ENCODE measurements around the gene HSD17B12. TPM values are rescaled to one million over a fixed set of nuclear protein-coding genes. Genes with fewer than 3 reads are reported as not detected.

The HSD17B12 gene
- total RNA-seq, 1 donor from 2014 or later = 84.9 TPM

DNA sequence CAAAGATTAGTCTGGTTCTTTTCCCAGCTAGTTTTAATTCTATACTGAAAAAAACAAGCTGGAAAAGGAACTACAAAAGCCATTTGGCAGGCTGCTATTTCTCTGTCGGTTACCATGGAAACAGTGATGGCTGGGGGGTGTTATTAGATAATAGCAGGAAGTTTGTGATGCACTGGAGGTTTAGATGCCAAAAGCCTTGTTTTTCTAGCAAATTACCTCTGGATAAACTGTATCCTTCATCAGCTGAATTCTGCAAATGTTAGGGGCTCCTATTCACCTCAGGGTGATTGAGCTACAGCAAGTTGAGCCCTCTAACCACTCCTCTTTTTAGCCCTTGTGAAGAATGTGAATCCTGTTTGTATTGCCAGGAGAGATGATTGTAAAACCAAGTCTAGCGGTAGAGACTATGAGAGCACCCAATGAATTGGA is 225.3 kb downstream of the HSD17B12 start:
- no peak overlapping the region for H3K27ac Mint-ChIP-seq
- TF ChIP-seq, protein P1, sequence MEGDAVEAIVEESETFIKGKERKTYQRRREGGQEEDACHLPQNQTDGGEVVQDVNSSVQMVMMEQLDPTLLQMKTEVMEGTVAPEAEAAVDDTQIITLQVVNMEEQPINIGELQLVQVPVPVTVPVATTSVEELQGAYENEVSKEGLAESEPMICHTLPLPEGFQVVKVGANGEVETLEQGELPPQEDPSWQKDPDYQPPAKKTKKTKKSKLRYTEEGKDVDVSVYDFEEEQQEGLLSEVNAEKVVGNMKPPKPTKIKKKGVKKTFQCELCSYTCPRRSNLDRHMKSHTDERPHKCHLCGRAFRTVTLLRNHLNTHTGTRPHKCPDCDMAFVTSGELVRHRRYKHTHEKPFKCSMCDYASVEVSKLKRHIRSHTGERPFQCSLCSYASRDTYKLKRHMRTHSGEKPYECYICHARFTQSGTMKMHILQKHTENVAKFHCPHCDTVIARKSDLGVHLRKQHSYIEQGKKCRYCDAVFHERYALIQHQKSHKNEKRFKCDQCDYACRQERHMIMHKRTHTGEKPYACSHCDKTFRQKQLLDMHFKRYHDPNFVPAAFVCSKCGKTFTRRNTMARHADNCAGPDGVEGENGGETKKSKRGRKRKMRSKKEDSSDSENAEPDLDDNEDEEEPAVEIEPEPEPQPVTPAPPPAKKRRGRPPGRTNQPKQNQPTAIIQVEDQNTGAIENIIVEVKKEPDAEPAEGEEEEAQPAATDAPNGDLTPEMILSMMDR (IDR thresholded peaks at IDR 0.05; ENCODE audit: unreplicated experiment) = no peak
- no peaks in the 10 kb centered on the region for H3K27me3 Mint-ChIP-seq
- peaks cover 14% of the 10 kb centered on the region for H3K36me3 Mint-ChIP-seq (ENCODE audit: insufficient read depth)
- H3K4me3 Mint-ChIP-seq (ENCODE audit: low read depth) = no peak overlapping the region
- H3K4me1 Mint-ChIP-seq (ENCODE audit: low read depth) = no peaks in the 10 kb centered on the region
- DNase-seq (ENCODE audit: low spot score, unreplicated experiment) = no peak
- H3K9me3 Mint-ChIP-seq (ENCODE audit: low read depth) = no peaks in the 10 kb centered on the region

Other genes starting within 250 kb of the HSD17B12 start
- gene ALKBH3, start 200.1 kb downstream of the HSD17B12 start, total RNA-seq = 19.8 and 22.0 TPM in 2 replicates

All from progenitor cell of endocrine pancreas (in vitro differentiated cells).